CD4-positive, alpha-beta T cell (primary cell): ENCODE measurements around the gene ELANE. TPM values are rescaled to one million over a fixed set of nuclear protein-coding genes. Genes with fewer than 3 reads are reported as not detected.

Experiments used
- ATAC-seq: fragments of 200-7000 bp; cut with Tn5 transposase; one replicate; pipeline ENCODE4 v1.10.0; 2022; ENCODE audit warnings: mild to moderate bottlenecking; ENCODE audit not compliant: poor library complexity
- CTCF ChIA-PET: fragments of 350-600 bp; sonication (Branson Sonifier 250); formaldehyde crosslinking; loops from one replicate; lab custom pipeline; 2021; ENCODE audit warnings: antibody characterized with exemption, inconsistent platforms; lab: Charles Lee
- POLR2A ChIA-PET: fragments of 350-600 bp; sonication (Branson Sonifier 250); formaldehyde crosslinking; loops from one replicate; lab custom pipeline; 2021; ENCODE audit warnings: antibody characterized with exemption, inconsistent platforms; lab: Charles Lee
- DNase-seq, 14 experiments: peaks; one replicate each; pipeline ENCODE4 v3.0.0-alpha.2; 2013 to 2020; ENCODE audit warnings: mixed read lengths in 2 of 14
- H3K27ac ChIP-seq, 2 donors: one replicate each; pipeline versions ENCODE4 v1.5.1 to v1.7.0; 2013; ENCODE audit warnings: low read length in 2 of 2, low read depth in 1 of 2, mild to moderate bottlenecking in 1 of 2
- H3K27me3 ChIP-seq, 2 experiments: 1 replicate in 1 of 2; 2 replicates in 1 of 2; pipeline versions ENCODE4 v1.6.1 to v1.7.0; 2013; ENCODE audit warnings: low read length in 2 of 2, control low read depth in 1 of 2, mild to moderate bottlenecking in 1 of 2, moderate library complexity in 1 of 2; ENCODE audit not compliant: insufficient read depth in 2 of 2, control insufficient read depth in 1 of 2
- H3K36me3 ChIP-seq: one replicate; pipeline ENCODE4 v1.6.1; 2013; ENCODE audit warnings: low read length, control low read depth; ENCODE audit not compliant: insufficient read depth
- H3K4me1 ChIP-seq: one replicate; pipeline ENCODE4 v1.6.1; 2013; ENCODE audit warnings: low read length, control low read depth; ENCODE audit not compliant: insufficient read depth
- H3K4me3 ChIP-seq: one replicate; pipeline ENCODE4 v1.5.1; 2013; ENCODE audit warnings: mild to moderate bottlenecking, low read length, moderate library complexity
- H3K9me3 ChIP-seq, 2 experiments: 1 replicate in 1 of 2; 2 replicates in 1 of 2; pipeline versions ENCODE4 v1.6.1 to v1.7.0; 2013; ENCODE audit warnings: low read length in 2 of 2, mild to moderate bottlenecking in 2 of 2, control low read depth in 1 of 2, moderate library complexity in 1 of 2; ENCODE audit not compliant: control insufficient read depth in 1 of 2, insufficient read depth in 1 of 2
- H3K27ac Mint-ChIP-seq: one replicate; pipeline ENCODE4 v1.8.0; 2020; ENCODE audit warnings: mixed read lengths
- H3K27me3 Mint-ChIP-seq: one replicate; pipeline ENCODE4 v1.8.0; 2021; ENCODE audit warnings: mixed read lengths
- H3K36me3 Mint-ChIP-seq: one replicate; pipeline ENCODE4 v1.8.0; 2021; ENCODE audit warnings: low read depth, mixed read lengths
- H3K4me1 Mint-ChIP-seq: one replicate; pipeline ENCODE4 v1.8.0; 2021; ENCODE audit warnings: low read depth, mixed read lengths
- H3K4me3 Mint-ChIP-seq: one replicate; pipeline ENCODE4 v1.8.0; 2020; ENCODE audit warnings: mild to moderate bottlenecking, mixed read lengths
- H3K9me3 Mint-ChIP-seq: one replicate; pipeline ENCODE4 v1.8.0; 2020; ENCODE audit warnings: mixed read lengths
- CTCF ChIP-seq: fragments of 200-600 bp; IDR thresholded peaks from one replicate; pipeline ENCODE4 v1.8.0; 2022; ENCODE audit warnings: antibody characterized with exemption, mild to moderate bottlenecking
- intact Hi-C, 2 experiments: fragments of 100-400 bp; cut with DNase I in 1 of 2; cut with micrococcal nuclease in 1 of 2; formaldehyde crosslinking; loops; one replicate each; pipeline versions ENCODE4 v1.15.1 to v1.9.0; 2023 to 2025; cut with DNase I, micrococcal nuclease
- total RNA-seq, 174 experiments: library from RNA in 2 of 174; stranded (reverse) in 2 of 174; gene quantifications; one replicate each; pipeline ENCODE4 v1.2.3 and lab custom pipeline; 2021 to 2026

The ELANE gene
- total RNA-seq, 2 experiments from 2014 or later, result not detected

- CTCF ChIA-PET, result interaction anchor here (0.5 to 2.4 kb wide), 6 partner anchors 10 to 61 kb away, joined by 3 to 52 read pairs (median 15); no protein-coding TSS in a partner anchor
- Mint-ChIP-seq H3K4me3 (peak overlapping the region; percentile 73), H3K36me3 (peaks cover 5% of the 10 kb centered on the region), H3K27ac (peak overlapping the region; percentile 87), H3K4me1 (peaks cover 26% of the 10 kb centered on the region), H3K27me3 (peaks cover 7% of the 10 kb centered on the region), H3K9me3 (no peaks in the 10 kb centered on the region)
- Histone ChIP-seq H3K36me3 (peaks cover 3% of the 10 kb centered on the region), H3K27ac (no peak overlapping the region), H3K4me1 (peaks cover 42% of the 10 kb centered on the region), H3K9me3 (peaks cover 0 to 10% of the 10 kb centered on the region in 2 experiments), H3K4me3 (peak overlapping the region; percentile 14), H3K27me3 (peaks cover 9 to 16% of the 10 kb centered on the region in 2 experiments)
- intact Hi-C loops, result loop anchor here (1.0 to 5.0 kb wide), 6 partner anchors 30 to 139 kb away; partner anchors contain the start of genes MED16 (in 2 of the 2), RNU6-9 (in 2 of the 2) and WDR18 (in 1 of the 2)
- DNase-seq, result peak; percentile 65 to 89 (median 79)
- peak; percentile 67 for ATAC-seq
- TF ChIP-seq CTCF, result no peak
- POLR2A ChIA-PET, result interaction anchor here (0.9 to 2.8 kb wide), 15 partner anchors 12 to 406 kb away, joined by 3 to 40 read pairs (median 4); partner anchors contain the start of genes ABCA7, ARHGAP45, CIRBP and MED16
Observed at GRCh38 chr19:862581-863314, 10.6 kb downstream of the ELANE start.

- DNase-seq (no peak), ATAC-seq (no peak)
- Histone ChIP-seq H3K27me3 (peaks cover 9 to 16% of the 10 kb centered on the region in 2 experiments), H3K4me3 (peak overlapping the region; percentile 21), H3K27ac (no peak overlapping the region), H3K9me3 (peaks cover 0 to 10% of the 10 kb centered on the region in 2 experiments), H3K36me3 (peaks cover 8% of the 10 kb centered on the region), H3K4me1 (peaks cover 41% of the 10 kb centered on the region)
- Mint-ChIP-seq H3K9me3 (no peaks in the 10 kb centered on the region), H3K27ac (peak overlapping the region; percentile 87), H3K4me1 (peaks cover 26% of the 10 kb centered on the region), H3K36me3 (peaks cover 8% of the 10 kb centered on the region), H3K4me3 (peak overlapping the region; percentile 30), H3K27me3 (peaks cover 6% of the 10 kb centered on the region)
- intact Hi-C loops, result loop anchor here (1.0 to 5.0 kb wide), 6 partner anchors 30 to 138 kb away; partner anchors contain the start of genes MED16 (in 2 of the 2), RNU6-9 (in 2 of the 2) and WDR18 (in 1 of the 2)
- TF ChIP-seq CTCF, result no peak
- ChIA-PET POLR2A (interaction anchor here (0.6 to 2.8 kb wide), 25 partner anchors 10 to 406 kb away, joined by 3 to 40 read pairs (median 4); partner anchors contain the start of genes ABCA7, ARHGAP45, CIRBP and MED16), CTCF (interaction anchor here (0.6 to 2.4 kb wide), 21 partner anchors 9 to 268 kb away, joined by 3 to 52 read pairs (median 5); partner anchors contain the start of genes ARHGAP45, KISS1R, MED16 and RNU6-9)
Observed at GRCh38 chr19:863315-863620, 11.2 kb downstream of the ELANE start.

GRCh38 chr19:866769-867300 lies 14.7 kb downstream of the ELANE start:
- Histone ChIP-seq H3K27me3 (no peaks in the 10 kb centered on the region), H3K4me3 (no peak overlapping the region), H3K27ac (no peak overlapping the region), H3K9me3 (peaks cover 0 to under 1% of the 10 kb centered on the region in 2 experiments), H3K36me3 (peaks cover 37% of the 10 kb centered on the region), H3K4me1 (peaks cover 21% of the 10 kb centered on the region)
- Mint-ChIP-seq H3K4me3 (no peak overlapping the region), H3K36me3 (peaks cover 23% of the 10 kb centered on the region), H3K4me1 (peaks cover 29% of the 10 kb centered on the region), H3K27ac (no peak overlapping the region), H3K27me3 (no peaks in the 10 kb centered on the region), H3K9me3 (no peaks in the 10 kb centered on the region)
- CTCF ChIA-PET, result interaction anchor here (0.6 kb wide), 1 partner anchor 97 kb away, joined by 3 read pairs; no protein-coding TSS in a partner anchor
- POLR2A ChIA-PET, result interaction anchor here (0.8 kb wide), 1 partner anchor 53 kb away, joined by 3 read pairs; no protein-coding TSS in a partner anchor
- intact Hi-C loops, result no loop called here
- no peak for TF ChIP-seq CTCF
- ATAC-seq, result no peak
- DNase-seq, result no peak
